NCI-H187 (cell line): ENCODE results near the gene TTC32.
"Not testable (repeated sequence)": the region's sequence is repeated elsewhere in the genome, so short reads cannot be mapped to it uniquely, and the experiment has no call there.

Experiments used
- DNase-seq, 2 experiments: peaks; one replicate each; lab custom pipeline; 2025; lab: John Stamatoyannopoulos, UW

The TTC32 gene

DNA sequence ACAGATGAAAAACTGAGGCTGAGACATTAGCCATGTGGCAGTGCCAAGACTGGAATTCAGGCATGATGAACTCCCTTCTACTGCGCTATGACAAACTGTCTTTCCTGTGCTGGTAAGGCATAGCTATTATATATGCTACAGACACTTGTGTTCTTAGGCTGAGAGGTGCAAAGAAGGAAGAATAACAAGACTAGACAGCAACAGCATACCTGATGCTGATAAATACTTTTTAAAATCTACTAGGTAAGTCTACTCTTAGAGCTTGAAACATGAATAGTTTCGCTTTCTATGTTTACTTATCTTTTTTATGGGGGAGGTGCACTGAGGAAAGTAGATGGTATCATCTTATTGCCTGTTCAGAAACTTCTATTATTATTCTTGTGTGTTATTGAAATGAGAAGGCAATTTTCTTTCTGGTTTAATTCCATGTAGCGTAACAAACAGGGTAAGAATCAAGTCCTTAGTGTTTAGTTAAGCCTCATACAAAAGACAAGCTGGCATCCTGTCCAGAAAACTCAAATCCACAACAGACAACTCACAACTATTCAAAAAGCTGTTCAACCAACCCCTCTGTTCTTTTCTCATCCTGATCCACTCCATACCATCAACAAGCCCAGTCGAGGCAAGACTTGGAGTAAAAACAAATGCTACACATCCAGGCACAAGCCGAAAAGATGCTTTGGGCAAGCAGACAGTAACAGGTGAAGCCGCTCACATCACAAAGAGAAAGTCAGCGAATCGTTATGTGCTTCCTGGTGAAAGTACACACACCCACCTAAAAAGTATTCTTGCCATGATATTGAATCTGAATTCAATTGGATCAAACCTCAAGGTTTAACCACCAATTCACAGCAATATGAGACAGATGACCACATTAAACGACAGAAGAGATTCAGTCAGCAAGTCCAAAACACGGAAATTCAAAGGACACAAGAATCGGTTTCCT, 1.5 kb downstream of the TTC32 start:
- no peak for DNase-seq

DNA sequence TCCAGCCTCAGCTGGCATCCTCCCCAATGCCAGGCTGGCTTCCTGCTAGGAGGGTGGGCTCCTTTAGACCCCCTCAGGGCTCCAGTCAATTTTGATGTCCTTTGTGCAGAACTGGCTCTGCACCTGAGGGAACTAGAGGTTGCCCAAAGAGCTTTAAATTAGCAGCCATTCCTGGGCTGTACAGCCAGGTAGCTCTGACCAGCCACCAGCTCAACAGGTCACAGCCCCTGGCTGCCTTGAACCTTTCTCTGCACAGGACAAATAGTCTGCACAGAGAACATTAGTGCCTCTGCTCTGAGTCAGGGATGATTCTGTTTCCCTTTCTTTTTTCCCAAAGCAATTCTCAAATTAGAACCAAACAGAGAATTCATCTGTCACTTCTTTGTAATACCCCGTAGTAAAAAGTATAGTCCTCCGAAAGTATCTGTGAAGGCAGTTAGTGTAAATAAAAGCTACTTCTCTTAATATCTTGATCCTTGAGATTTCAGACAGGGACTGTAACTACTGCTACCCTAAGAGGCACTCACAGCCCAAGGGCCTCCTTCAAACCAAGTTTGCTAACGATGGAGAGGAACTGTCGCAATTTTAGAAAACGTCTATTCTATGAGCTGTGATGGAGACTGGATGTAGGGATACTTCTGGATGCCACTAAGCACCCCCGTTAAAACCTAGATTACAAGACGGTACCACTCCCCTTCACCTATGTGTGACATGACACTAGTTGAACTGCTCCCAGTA, 3.0 kb downstream of the TTC32 start:
- no peak for DNase-seq

DNA sequence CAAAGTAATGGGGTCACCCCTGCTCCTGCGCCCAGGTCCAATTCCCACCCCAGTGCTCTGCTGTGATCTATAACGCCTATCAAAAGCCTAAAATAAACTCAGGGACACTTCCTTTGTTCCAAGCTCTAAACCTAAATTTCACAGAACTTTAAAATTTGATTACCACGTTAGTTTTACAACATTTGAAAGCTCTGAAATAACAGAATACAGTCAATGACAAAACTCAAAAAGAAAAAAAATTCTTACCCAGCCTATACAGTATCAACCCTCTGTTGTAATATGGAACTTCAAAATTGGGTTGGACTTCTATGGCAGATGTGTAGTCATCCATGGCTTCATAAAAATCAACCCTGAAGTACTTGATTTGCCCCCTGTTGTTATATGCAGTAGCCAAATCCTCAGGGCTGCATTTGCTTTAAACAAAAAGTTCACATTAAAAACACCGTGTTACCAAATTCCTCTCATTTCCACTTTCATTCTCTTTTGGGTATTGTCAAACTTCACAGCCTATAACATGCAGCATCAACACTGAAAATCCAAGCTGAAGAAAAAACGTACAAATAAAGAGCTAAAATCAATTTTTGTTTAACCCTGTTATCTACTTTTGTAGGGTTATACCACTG, 4.0 kb downstream of the TTC32 start:
- no peak for DNase-seq

DNA sequence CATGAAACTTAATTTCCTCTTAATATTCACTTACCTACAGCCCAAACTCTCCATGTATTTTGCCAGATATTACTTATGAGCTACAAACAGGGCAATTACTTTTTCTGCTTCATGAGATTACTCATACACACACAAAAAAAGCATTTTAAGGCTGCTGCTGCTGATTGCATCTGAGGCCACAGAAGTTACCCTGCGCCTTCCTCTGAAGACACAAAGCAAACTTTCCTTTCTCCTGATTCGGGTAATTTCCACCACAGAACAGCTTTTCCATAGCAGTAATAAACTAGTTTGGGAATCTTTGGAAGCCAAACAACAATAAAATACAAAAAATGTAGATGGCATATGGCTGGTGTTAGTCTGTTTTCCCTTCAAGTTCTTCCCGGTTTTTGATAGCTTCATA, 6.2 kb downstream of the TTC32 start:
- DNase-seq: no peak

DNA sequence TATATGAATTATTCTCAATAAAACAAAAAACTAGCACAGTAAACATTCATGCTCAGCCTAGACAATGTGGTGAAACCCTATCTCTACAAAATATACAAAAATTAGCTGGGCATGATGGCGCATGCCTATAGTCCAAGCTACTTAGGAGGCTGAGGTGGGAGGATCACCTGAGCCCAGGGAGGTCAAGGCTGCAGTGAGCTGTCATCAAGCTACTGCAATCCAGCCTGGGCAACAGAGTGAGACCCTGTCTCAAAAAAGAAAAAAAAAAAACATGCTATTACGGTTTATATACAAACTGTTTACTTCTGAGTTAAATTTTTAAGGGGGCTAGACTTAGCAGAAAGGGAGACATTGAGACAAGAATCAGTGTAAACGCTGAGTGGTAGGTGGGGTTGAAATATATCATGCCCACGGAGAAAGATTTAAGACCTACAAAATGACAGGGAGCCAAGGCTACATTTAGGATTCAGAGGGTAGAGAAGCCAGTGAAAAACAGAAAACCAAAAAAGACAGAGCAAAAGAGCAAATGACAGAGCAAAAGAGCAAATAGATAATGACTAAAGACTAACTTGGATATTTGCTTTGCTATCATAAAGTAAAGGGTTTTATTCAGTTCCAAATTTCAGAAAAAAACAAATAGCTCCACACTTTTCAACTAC, 7.5 kb downstream of the TTC32 start:
- no peak for DNase-seq

DNA sequence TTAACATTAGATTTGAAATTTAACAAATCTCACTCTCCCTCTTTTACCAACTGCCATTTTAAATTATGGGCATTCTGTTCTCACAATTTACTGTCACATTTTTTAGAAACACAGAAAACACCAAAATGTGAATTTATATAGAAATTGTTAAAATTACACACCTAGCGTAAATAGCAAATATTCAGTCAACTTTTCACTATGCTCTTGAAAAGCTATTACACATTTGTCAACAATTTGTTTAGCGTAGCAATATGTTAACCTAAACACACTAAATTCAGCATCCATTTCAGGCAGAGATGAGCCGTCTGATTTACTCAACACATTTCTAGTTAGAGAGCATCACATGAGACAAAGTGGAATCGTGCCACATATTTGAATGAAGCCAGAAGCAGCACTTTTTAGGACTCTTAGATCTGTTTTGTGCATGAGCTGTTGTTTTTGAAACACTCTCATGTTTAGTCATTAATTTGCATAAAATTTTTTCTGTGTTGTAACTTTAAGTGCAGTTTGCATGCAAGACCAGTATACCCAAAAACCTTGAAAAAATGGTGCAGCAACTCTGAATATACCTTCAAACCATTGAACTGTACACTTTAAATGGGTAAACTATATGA, 8.2 kb downstream of the TTC32 start:
- DNase-seq: no peak

DNA sequence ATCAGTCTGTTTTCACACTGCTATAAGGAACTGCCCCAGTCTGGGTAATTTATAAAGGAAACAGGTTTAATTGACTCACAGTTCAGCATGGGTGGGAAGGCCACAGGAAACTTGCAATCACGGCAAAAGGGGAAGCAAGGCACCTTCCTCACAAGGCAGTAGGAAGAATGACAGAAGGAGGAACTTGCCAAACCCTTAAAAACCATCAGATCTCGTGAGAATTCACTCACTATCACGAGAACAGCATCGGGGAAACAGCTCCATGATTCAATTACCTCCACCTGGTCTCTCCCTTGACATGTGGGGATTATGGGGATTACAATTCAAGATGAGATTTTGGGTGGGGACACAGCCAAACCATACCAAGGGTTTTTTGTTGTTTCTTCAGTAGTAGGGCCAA, 9.8 kb downstream of the TTC32 start:
- DNase-seq: not testable (repeated sequence)

DNA sequence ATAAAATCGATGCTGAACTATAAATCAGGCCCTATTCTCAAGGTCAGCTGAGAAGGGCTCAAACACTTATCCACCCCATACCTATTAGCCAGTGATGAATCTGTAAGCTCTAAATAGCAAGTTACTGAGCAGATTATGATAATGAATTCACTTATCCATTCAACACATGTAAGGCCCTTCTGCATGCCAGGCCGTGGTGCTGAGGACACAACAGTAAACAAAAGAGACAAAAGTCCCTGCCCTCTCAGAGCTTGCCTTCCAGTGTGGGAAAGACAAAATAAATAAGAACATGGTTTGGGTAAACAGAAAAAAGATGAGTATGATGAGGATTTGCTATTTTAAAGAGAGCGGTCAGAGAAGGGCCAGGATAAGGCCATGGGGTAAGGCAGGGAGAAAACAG, 11.7 kb downstream of the TTC32 start:
- no peak for DNase-seq

DNA sequence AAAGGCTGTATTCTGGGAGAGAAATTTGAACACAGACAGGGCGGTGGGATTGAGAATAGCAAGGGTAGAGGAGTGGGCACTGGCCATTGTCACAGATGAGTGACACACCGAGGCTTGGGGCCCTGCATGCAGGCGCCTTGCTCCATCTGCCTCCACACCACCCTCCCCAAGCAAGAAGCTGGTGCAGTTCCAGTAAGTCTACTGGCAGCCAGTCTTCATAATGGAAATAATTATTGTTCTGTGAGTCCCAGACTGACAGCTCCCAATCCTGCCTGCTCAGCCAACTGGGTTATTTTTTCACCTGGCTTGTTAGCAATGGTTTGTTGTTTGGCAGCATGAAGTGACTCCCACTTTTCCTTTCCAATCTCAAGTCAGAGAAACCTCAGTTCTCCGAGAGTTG, 13.0 kb downstream of the TTC32 start:
- no peak for DNase-seq

DNA sequence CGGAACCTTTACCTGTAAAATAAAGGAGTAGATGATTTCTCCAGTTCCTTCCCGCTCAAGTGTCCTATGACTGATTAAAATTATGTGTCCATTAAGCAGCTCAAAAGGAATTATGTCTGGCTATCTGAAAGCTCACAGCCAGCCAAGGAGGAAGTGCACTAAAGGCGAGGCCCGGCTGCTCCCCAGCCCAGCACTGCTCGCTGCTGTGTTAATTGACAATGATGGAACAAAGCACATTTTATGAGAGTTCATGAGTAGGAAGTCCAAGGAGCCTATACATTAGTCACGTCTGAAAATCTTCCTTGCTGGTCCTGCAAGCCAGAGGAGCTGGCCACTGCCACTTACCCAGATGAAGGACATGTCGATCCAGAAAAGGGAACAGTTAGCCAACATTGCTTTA, 14.3 kb downstream of the TTC32 start:
- DNase-seq: no peak

DNA sequence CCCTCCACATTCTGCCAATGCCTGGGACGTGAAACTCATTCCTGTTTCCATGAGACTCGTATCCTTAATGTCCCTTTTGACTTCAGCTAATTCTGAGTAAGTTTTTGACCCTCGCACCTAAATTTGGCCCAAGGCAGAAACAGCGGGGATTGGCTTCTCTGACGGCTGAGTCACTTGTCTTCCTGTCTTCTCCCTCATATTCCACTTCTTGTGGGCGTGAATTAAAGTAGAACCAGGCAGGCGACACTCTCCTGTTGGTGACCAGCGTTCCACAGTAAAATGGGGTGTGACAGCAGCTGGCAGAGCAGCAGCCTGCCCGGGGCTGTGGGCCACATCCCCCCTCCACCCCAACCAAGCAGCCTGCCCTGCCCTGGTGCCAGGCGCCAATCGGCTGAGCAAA, 15.5 kb downstream of the TTC32 start:
- no peak for DNase-seq

DNA sequence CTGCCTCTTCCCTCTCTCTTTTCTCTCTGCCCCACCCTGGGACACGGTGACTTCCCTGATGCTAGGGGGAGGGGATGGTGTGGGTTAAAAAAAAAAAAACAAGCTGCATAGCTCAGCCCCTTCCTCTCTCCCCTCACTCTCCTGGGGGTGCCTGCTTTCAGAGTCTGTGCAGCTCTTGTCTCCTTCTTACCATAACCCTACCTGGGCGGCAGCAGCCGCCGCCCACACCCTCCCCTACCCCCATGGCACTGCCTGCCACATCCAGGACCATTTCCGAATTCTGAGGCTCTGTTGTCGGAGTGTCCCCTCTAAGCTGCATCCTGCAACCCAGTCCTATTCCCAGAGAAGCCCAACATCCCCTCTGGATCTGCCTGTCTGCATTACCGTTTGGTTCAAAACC, 16.0 kb downstream of the TTC32 start:
- DNase-seq: no peak

DNA sequence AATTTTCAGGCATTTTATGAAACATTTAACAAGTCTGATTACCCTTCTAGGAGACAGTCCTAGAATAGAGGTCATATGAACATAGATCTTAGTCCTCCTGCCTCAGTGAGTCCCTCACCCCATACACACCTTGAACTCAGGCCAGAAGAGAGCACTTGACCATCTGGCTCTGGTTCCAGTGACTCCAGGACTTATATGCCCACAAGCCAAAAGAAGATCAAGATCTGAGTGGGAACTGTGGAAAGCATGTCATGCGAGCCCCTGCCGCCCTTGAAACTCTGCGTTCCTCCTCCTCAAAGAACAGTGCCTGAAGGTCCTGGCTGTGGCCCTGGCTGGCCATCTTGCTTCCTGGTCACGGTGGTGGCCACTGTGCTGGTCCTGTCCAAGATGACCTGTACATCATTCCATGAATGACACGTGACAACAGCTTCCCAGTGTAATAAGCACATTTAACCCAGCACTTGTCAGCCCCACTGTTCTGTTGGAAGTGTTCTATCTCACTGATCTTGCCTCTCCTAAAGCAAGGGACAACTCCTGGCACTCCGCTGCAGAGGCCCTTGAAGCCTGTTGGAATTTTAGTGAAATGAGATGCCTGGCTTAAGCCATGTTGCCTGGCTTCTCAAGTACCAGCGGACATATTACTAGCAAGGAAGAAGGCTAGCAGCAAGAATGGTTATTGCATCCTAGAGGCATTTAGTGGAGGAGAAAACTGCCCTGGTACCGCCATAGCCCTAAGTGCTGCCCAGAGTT, 17.6 kb downstream of the TTC32 start:
- no peak for DNase-seq

DNA sequence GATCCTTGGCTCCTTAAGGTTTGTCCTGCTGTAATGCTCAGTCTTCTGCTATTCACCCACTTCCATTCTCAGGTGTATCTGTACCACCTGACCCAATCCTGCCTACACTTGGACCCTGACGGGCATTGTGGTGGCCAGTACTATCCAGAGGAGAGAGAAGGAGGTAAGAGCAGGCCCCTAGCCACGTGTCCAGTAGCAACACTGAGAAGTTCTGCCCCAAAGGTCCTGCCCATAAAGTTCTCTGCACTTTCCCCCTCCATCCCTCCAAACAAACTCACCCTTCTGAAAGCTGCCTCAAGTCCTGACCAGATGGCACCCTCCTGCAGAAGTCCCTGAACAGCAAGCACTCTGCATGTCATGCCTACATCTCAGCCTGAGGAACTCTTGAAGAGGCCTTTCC, 18.3 kb downstream of the TTC32 start:
- no peak for DNase-seq

DNA sequence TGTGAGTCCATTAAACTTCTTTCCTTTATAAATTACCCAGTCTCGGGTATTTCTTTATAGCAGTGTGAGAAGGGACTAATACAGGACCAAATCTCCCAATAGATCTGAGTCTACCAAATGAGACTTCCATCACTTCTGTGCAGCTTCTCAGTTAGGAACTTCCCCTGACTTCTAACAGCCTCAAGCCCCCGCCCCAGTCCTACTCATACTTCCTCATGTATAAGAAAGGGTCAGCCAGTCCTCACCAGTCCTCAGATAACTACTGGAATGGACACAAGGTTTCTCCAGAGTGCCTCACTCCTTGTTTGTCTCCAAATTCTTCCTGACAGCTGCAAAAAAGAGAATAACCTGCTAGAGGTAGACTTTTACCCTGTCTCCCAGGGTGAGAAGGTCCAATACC, 19.5 kb downstream of the TTC32 start:
- no peak for DNase-seq

DNA sequence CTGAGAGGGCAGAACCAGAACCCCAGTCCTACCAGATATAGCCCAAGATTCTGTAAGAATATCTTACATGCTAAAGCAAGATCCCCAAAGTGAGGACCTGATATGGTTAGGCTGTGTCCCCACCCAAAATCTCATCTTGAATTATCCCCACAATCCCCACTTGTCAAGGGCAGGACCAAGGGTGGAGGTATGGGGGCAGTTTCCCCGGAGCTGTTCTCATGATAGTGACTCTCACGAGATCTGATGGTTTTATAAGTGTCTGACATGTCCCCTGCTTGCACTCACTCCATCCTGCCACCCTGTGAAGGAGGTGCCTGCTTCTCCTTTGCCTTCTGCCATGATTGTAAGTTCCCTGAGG, 19.9 kb downstream of the TTC32 start:
- no peak for DNase-seq

DNA sequence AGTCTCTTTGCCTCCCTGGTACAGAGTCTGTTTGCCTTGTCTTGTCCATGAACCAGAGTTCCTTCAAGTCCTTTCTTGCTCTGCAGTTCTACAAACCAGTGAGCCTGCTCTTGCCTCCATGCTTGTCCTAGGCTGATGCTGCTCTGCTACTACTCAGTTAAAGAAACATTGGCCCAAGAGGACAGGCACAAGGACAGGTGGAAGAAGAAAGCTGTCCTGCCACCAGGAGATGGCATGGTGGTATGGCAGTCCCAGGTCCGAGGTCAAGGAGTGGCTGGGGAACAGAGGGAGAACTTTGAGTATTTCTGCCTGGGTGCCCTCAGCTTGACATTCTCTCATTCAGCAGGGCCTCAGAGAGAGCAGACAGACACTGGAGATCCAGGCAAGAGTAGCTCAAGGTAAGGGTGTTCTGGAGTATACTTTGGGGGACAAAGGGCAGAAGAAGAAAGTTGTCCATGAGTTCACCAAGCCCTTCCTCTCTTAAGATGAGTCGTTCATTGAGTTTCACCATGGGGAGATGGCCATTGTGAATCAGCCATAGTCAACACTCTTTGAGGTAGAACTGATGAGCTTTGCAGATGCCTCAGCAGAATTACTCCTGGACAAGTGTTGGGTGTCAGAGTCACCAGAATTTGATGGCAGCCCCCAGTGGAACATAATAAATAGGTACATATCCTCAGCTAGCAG, 20.4 kb downstream of the TTC32 start:
- DNase-seq: no peak

DNA sequence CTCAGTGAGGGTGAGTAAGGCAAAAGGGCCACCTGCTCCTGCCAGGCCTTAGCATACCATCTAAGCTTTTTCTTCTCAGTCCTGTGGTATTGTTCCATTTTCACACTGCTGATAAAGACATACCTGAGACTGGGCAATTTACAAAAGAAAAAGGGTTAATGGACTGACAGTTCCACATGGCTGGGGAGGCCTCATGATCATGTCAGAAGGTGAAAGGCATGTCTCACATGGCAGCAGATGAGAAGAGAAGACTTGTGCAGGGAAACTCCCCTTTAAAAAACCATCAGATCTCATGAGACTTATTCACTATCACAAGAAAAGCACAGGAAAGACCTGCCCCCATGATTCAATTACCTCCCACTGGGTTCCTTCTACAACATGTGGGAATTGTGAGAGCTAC, 21.6 kb downstream of the TTC32 start:
- DNase-seq: not testable (repeated sequence)

DNA sequence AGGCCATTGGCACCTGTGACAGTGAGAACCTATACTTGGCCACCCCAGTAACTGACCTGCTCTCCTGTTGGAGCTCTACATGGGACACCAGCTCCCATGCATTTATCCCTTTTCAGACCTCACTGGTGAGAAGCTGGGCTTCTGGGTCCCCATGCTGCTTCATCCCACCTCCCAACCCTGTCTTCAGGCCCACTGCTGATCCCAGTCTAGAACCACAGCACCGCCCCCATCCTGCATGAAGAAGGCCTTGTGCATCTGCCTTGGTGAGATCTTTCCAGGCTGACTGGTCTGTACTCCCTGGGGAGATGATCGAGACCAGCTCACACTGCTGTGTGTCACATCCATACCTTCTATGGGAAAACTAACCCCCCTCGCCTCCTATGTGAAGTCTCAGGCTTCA, 22.7 kb downstream of the TTC32 start:
- DNase-seq: no peak

DNA sequence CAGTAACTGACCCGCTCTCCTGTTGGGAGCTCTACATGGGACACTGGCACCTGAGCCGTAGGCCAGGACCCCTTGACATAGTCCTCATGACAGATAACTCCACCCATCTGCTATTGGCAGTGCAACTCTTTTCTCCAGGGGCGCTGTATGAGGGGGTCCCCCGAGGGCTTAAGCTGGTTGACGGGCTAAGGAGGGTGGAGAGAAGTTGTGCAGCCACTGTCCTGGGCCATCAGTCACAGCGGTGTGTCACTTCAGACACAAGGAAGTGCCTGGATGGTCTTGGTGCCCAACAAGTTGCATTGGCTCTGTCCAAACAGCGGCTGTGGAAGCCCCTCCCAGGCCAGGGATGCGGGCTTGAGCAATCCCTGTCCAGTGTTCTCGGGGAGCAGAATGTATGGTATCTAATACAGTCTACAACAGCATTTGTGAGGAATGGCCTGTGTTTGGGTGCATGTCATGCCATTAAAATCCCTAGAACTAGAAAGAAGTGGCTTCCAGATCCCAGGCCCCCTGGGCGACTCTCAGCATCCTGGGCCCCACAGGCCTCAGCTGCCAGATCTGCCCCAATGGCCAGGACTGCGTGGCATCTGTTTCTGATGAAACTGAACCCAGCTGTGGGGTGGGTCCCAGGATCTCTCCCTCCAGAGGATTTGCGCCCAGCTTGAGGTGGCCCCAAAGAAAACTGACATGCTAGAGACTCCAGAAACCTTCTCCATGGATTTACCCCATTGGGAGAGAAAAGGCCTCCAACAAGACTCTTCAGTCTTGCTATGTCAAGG, 23.3 kb downstream of the TTC32 start:
- DNase-seq: no peak
